OCI-LY1 (cell line): ENCODE data around the gene AFTPH.

Experiments
- H2AFZ ChIP-seq: fragments of 200-600 bp; sonication (generic), shearing (Covaris generic); 2 replicates; pipeline ENCODE4 v1.6.0; 2014; ENCODE audit warnings: antibody characterized with exemption, mild to moderate bottlenecking, low read length
- H3F3A ChIP-seq: fragments of 200-600 bp; sonication (generic), shearing (Covaris generic); 2 replicates; pipeline ENCODE4 v1.6.0; 2014; ENCODE audit warnings: mild to moderate bottlenecking, antibody characterized with exemption, low read length, moderate library complexity; ENCODE audit not compliant: insufficient read depth
- H3K27ac ChIP-seq: fragments of 200-600 bp; sonication (generic); 2 replicates; pipeline ENCODE4 v1.5.1; 2014; ENCODE audit warnings: low read length, mixed run types, mild to moderate bottlenecking, low read depth; ENCODE audit not compliant: poor library complexity, severe bottlenecking
- H3K27me3 ChIP-seq: fragments of 200-600 bp; sonication (generic); 2 replicates; pipeline ENCODE4 v1.6.0; 2014; ENCODE audit warnings: antibody characterized with exemption, mild to moderate bottlenecking, low read length, moderate library complexity; ENCODE audit not compliant: insufficient read depth
- H3K36me3 ChIP-seq: fragments of 200-600 bp; sonication (generic); 2 replicates; pipeline ENCODE4 v1.6.1; 2014; ENCODE audit warnings: mild to moderate bottlenecking, antibody characterized with exemption, low read length, moderate library complexity, mixed read lengths; ENCODE audit not compliant: insufficient read depth
- H3K4me1 ChIP-seq: fragments of 200-600 bp; sonication (generic); 2 replicates; pipeline ENCODE4 v1.5.1; 2014; ENCODE audit warnings: mild to moderate bottlenecking, low read length, moderate library complexity; ENCODE audit not compliant: insufficient read depth, severe bottlenecking
- H3K4me2 ChIP-seq: fragments of 200-600 bp; sonication (generic), shearing (Covaris generic); 2 replicates; pipeline ENCODE4 v1.6.1; 2014; ENCODE audit warnings: low read length
- H3K4me3 ChIP-seq: fragments of 200-600 bp; sonication (generic); 2 replicates; pipeline ENCODE4 v1.5.1; 2014; ENCODE audit warnings: low read length, low read depth, mild to moderate bottlenecking, mixed read lengths; ENCODE audit not compliant: poor library complexity, severe bottlenecking
- H3K79me2 ChIP-seq: fragments of 200-600 bp; shearing (Covaris generic); 2 replicates; pipeline ENCODE4 v1.6.1; 2016; ENCODE audit warnings: mixed run types, low read length, mixed read lengths; ENCODE audit not compliant: insufficient read depth
- H3K9ac ChIP-seq: fragments of 200-600 bp; sonication (generic), shearing (Covaris generic); 2 replicates; pipeline ENCODE4 v1.6.1; 2014; ENCODE audit warnings: mild to moderate bottlenecking, low read length, mixed read lengths
- H3K9me2 ChIP-seq: fragments of 200-600 bp; sonication (generic), shearing (Covaris generic); 2 replicates; pipeline ENCODE4 v1.6.1; 2014; ENCODE audit warnings: low read depth, mild to moderate bottlenecking, low read length, mixed read lengths
- H3K9me3 ChIP-seq: fragments of 200-600 bp; shearing (Covaris generic); 2 replicates; pipeline ENCODE4 v1.6.1; 2014; ENCODE audit warnings: low read length, mixed read lengths
- H4K20me1 ChIP-seq: fragments of 200-600 bp; sonication (generic), shearing (Covaris generic); 2 replicates; pipeline ENCODE4 v1.6.0; 2016; ENCODE audit warnings: mild to moderate bottlenecking, low read length; ENCODE audit not compliant: insufficient read depth
- CTCF ChIP-seq: fragments of 200-600 bp; sonication (generic), shearing (Covaris generic); IDR thresholded peaks from 2 replicates; pipeline ENCODE4 v1.5.1; 2017; ENCODE audit warnings: mild to moderate bottlenecking, antibody characterized with exemption, low read length, moderate library complexity, mixed read lengths
- EZH2 ChIP-seq: fragments of 200-600 bp; sonication (generic), shearing (Covaris generic); IDR thresholded peaks from 2 replicates; pipeline ENCODE4 v1.8.0; 2017; ENCODE audit warnings: borderline replicate concordance, mixed run types, mild to moderate bottlenecking, antibody characterized with exemption, low read length, moderate library complexity, mixed read lengths

The AFTPH gene

GRCh38 chr2:64477037-64477436 is 47.1 kb upstream of the AFTPH start:
- Histone ChIP-seq H3K27me3 (no peaks in the 10 kb centered on the region), H3K9me3 (no peaks in the 10 kb centered on the region), H3K4me1 (peaks cover 11% of the 10 kb centered on the region), H3K9me2 (no peaks in the 10 kb centered on the region), H3K4me2 (no peak overlapping the region), H3K9ac (no peak overlapping the region), H3K79me2 (no peaks in the 10 kb centered on the region), H3K36me3 (no peaks in the 10 kb centered on the region), H2AFZ (no peak overlapping the region), H3K4me3 (no peak overlapping the region), H4K20me1 (no peaks in the 10 kb centered on the region), H3F3A (no peaks in the 10 kb centered on the region), H3K27ac (no peak overlapping the region)
- TF ChIP-seq CTCF (no peak), EZH2 (no peak)

- TF ChIP-seq CTCF (no peak), EZH2 (no peak)
- Histone ChIP-seq H3K9me3 (no peaks in the 10 kb centered on the region), H3F3A (no peaks in the 10 kb centered on the region), H4K20me1 (no peaks in the 10 kb centered on the region), H3K27ac (no peak overlapping the region), H3K9ac (no peak overlapping the region), H3K27me3 (no peaks in the 10 kb centered on the region), H2AFZ (no peak overlapping the region), H3K36me3 (no peaks in the 10 kb centered on the region), H3K4me1 (peaks cover 11% of the 10 kb centered on the region), H3K4me3 (no peak overlapping the region), H3K79me2 (no peaks in the 10 kb centered on the region), H3K4me2 (no peak overlapping the region), H3K9me2 (no peaks in the 10 kb centered on the region)
Observed at GRCh38 chr2:64477979-64478378, 46.1 kb upstream of the AFTPH start.

GRCh38 chr2:64478502-64479230 is 45.5 kb upstream of the AFTPH start:
- no peak overlapping the region for H3K4me2 ChIP-seq
- H3K27ac ChIP-seq, result no peak overlapping the region
- no peaks in the 10 kb centered on the region for H3K36me3 ChIP-seq
- H2AFZ ChIP-seq, result no peak overlapping the region
- no peak for TF ChIP-seq CTCF
- TF ChIP-seq EZH2, result no peak
- no peaks in the 10 kb centered on the region for H3K27me3 ChIP-seq
- H3F3A ChIP-seq, result no peaks in the 10 kb centered on the region
- no peaks in the 10 kb centered on the region for H3K79me2 ChIP-seq
- no peaks in the 10 kb centered on the region for H4K20me1 ChIP-seq
- H3K4me3 ChIP-seq, result no peak overlapping the region
- peaks cover 11% of the 10 kb centered on the region for H3K4me1 ChIP-seq
- no peaks in the 10 kb centered on the region for H3K9me2 ChIP-seq
- no peak overlapping the region for H3K9ac ChIP-seq
- H3K9me3 ChIP-seq, result no peaks in the 10 kb centered on the region
